ENCODE data around the gene MCRIP2. TPM values are rescaled to one million over a fixed set of nuclear protein-coding genes. Genes with fewer than 3 reads are reported as not detected.

The MCRIP2 gene
- total RNA-seq, 2 experiments from 2014 or later, result 20.3 to 22.8 TPM

DNA sequence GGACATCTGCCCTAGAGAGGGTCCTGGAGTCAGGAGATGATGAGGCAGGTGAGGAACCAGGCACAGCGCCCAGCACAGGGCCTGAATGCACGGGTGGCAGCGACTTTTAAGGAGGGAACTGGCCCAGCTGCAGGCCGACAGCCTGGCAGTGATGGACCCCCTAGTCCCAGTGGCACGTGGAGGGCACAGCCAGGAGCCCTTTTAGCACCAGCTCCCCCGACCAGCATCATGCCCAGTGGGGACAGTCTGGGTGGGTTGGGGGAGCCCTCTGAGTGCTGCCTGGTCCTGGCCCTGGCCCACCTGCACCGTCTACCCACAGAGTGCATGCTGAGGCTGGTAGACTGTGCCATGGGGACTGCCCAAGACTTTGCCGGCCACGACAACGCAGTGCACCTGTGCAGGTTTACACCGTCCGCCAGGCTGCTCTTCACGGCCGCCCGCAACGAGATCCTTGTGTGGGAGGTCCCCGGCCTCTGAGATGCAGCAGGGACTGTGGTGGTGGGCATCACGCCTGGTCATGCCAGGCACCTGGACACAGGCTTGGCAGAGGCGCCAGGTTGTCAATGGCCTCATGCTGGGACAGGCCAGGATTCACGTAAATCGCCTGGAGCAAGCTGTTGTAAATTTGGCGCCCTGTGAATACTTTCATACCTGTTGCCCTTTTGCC is 25.6 kb downstream of the MCRIP2 start:
- CTCF ChIA-PET, result interaction anchor here (0.7 to 1.8 kb wide), 8 partner anchors 8 to 28 kb away, joined by 3 to 8 read pairs (median 4); partner anchors contain the start of genes RHBDL1, STUB1 and WDR90
- H3K27me3 Mint-ChIP-seq, result no peaks in the 10 kb centered on the region
- H3K27ac Mint-ChIP-seq, result peak overlapping the region; percentile 78
- H3K36me3 Mint-ChIP-seq (ENCODE audit: low read depth), result peaks cover 16% of the 10 kb centered on the region
- H3K4me3 Mint-ChIP-seq, result peak overlapping the region; percentile 77
- no peak for DNase-seq
- H3K9me3 Mint-ChIP-seq, result no peaks in the 10 kb centered on the region
- POLR2A ChIA-PET, result interaction anchor here (0.8 to 5.2 kb wide), 10 partner anchors 9 to 88 kb away, joined by 3 to 25 read pairs (median 5); partner anchors contain the start of genes STUB1, WDR24 and WDR90
- peaks cover 12% of the 10 kb centered on the region for H3K4me1 Mint-ChIP-seq

DNA sequence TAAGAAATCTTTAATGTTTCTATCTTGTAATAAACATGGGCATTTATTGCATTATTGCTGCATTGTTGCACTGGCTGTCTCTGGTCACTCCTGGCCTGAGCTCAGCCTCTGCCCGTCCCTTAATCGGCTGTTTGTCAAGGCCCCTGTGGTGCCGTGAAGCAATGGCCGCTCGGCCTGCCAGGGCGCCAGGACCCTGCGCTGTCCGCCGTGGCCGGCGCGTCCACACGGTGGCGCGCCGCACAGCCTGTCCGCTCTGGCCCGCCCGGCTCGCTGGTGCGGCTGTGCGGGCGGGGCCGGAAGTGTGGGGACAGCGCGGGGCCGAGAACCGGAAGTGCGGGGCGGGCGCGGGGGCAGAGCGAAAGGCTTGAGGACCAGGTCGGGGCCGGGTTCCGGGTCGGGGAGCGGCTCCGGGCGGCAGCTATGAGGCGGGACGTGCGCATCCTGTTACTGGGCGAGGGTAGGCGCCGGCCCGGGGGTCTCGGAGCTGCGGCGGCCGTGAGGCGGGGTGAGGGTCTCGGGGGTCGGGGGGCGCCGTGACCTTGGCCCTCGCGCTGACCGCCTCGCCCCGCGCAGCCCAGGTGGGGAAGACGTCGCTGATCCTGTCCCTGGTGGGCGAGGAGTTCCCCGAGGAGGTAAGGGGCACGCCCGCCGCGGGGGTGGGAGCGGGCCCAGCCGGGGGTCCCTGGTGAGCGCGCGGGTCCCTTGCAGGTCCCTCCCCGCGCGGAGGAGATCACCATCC is 26.3 kb downstream of the MCRIP2 start, which contains the start of gene RHOT2:
TSS of gene RHOT2 (plus strand) at position 353 of the 739 bp plus-strand sequence. CDS start at position 421, 68 bp downstream.
- DNase-seq, result peak; percentile 94
- no peaks in the 10 kb centered on the region for H3K9me3 Mint-ChIP-seq
- H3K4me3 Mint-ChIP-seq, result peak within 1 kb of the TSS; percentile 77
- peaks cover 12% of the 10 kb centered on the region for H3K4me1 Mint-ChIP-seq
- H3K36me3 Mint-ChIP-seq (ENCODE audit: low read depth), result peaks cover 17% of the 10 kb centered on the region
- CTCF ChIA-PET, result interaction anchor here (0.7 to 1.8 kb wide), 9 partner anchors 8 to 141 kb away, joined by 3 to 8 read pairs (median 4); partner anchors contain the start of genes CAPN15, RHBDL1, STUB1 and WDR90
- no peaks in the 10 kb centered on the region for H3K27me3 Mint-ChIP-seq
- H3K27ac Mint-ChIP-seq, result peak within 1 kb of the TSS; percentile 78
- POLR2A ChIA-PET, result interaction anchor here (0.8 to 5.2 kb wide), 10 partner anchors 8 to 89 kb away, joined by 3 to 25 read pairs (median 5); partner anchors contain the start of genes STUB1, WDR24 and WDR90

DNA sequence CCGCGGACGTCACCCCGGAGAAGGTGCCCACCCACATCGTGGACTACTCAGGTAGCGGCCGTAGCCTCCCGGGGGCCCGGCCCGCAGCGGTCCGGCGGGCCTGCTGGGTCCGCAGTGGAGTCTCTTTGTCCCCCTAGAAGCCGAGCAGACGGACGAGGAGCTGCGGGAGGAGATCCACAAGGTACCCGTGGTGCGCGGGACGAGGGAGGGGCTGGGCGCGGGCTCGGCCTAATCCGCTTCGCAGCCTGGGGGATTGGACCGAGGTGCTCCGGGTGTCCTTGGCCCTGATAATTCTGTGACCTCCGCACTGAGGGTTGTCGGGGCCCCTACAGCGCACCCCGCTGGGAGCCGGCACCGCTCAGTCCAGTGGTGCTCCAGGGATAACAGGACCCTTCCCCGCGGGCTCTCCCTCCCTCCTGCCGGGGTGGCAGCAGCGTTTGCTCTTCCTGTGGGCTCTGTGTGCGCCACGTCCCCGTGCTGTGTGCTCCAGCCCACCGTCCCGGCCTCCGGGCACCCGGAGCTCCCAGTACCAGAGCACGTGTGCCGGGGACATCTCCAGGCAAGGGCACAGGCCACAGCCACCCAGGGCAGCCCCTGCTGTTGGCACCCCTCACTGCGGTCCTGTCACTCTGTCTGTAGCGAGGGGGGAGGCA is 27.0 kb downstream of the MCRIP2 start:
- peaks cover 12% of the 10 kb centered on the region for H3K4me1 Mint-ChIP-seq
- ChIA-PET POLR2A (interaction anchor here (1.4 to 5.2 kb wide), 7 partner anchors 11 to 39 kb away, joined by 4 to 25 read pairs (median 6); partner anchors contain the start of genes STUB1, WDR24 and WDR90), CTCF (interaction anchor here (1.2 to 1.8 kb wide), 6 partner anchors 7 to 141 kb away, joined by 3 to 8 read pairs (median 4); partner anchors contain the start of genes CAPN15, RHBDL1 and STUB1)
- no peaks in the 10 kb centered on the region for H3K27me3 Mint-ChIP-seq
- H3K9me3 Mint-ChIP-seq, result no peaks in the 10 kb centered on the region
- no peak for DNase-seq
- H3K4me3 Mint-ChIP-seq, result peak overlapping the region; percentile 77
- peak overlapping the region; percentile 63 for H3K27ac Mint-ChIP-seq
- H3K36me3 Mint-ChIP-seq (ENCODE audit: low read depth), result peaks cover 15% of the 10 kb centered on the region

DNA sequence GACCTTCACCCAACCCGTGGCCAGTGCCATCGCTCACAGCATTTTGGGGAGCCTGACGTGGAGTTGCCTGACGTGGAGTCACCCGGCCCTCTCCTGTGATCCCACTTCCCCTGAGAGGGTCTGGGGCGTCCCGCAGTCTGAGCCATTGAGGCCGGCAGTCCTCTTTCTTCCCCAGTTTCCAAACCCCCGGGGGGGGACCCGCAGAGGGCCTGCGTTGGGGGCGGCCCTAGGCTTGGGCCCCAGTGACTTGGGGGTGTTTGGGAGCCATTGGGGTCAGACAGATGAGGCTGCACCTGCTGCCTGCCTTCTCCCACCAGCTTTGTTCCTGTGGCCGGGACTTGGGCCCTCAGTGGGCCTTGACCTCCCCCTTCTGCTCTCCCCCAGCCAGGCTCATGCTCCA is 28.0 kb downstream of the MCRIP2 start:
- POLR2A ChIA-PET, result interaction anchor here (2.9 to 5.2 kb wide), 2 partner anchors 10 to 20 kb away, joined by 12 to 25 read pairs; partner anchors contain the start of genes STUB1 and WDR90
- H3K27ac Mint-ChIP-seq, result no peak overlapping the region
- no peak for DNase-seq
- peaks cover 14% of the 10 kb centered on the region for H3K36me3 Mint-ChIP-seq (ENCODE audit: low read depth)
- CTCF ChIA-PET, result no interaction called here
- H3K4me1 Mint-ChIP-seq, result peaks cover 12% of the 10 kb centered on the region
- H3K27me3 Mint-ChIP-seq, result no peaks in the 10 kb centered on the region
- H3K9me3 Mint-ChIP-seq, result no peaks in the 10 kb centered on the region
- peak overlapping the region; percentile 46 for H3K4me3 Mint-ChIP-seq

DNA sequence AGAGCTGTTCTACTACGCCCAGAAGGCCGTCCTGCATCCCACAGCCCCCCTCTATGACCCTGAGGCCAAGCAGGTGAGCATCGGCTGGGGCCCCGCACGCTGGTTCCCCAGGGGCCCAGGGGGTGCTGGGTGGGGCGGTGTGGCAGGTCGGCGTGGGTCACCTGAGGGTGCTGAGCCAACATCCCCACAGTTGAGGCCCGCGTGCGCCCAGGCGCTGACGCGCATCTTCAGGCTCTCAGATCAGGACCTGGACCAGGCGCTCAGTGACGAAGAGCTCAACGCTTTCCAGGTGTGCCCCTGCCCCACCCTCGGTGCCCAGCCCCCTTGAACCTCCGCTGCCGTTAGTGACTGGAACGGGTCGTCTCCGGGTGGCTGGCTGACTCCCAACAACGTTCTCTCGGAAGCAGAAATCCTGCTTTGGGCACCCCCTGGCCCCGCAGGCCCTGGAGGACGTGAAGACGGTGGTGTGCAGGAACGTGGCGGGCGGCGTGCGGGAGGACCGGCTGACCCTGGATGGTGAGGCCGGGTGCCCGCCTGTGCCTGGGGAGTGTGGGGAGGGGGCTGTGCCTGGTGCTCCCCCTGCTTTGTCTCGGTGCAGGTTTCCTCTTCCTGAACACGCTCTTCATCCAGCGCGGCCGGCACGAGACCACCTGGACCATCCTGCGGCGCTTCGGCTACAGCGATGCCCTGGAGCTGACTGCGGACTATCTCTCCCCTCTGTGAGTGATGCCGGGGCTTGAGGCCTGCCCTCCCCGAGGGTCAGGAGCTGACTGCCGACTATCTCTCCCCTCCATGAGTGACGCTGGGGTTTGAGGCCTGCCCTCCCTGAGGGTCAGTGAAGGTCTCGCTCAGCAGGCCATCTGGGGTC is 29.1 kb downstream of the MCRIP2 start:
- POLR2A ChIA-PET, result interaction anchor here (2.9 to 5.2 kb wide), 2 partner anchors 9 to 21 kb away, joined by 12 to 25 read pairs; partner anchors contain the start of genes STUB1 and WDR90
- no peak overlapping the region for H3K27ac Mint-ChIP-seq

DNA sequence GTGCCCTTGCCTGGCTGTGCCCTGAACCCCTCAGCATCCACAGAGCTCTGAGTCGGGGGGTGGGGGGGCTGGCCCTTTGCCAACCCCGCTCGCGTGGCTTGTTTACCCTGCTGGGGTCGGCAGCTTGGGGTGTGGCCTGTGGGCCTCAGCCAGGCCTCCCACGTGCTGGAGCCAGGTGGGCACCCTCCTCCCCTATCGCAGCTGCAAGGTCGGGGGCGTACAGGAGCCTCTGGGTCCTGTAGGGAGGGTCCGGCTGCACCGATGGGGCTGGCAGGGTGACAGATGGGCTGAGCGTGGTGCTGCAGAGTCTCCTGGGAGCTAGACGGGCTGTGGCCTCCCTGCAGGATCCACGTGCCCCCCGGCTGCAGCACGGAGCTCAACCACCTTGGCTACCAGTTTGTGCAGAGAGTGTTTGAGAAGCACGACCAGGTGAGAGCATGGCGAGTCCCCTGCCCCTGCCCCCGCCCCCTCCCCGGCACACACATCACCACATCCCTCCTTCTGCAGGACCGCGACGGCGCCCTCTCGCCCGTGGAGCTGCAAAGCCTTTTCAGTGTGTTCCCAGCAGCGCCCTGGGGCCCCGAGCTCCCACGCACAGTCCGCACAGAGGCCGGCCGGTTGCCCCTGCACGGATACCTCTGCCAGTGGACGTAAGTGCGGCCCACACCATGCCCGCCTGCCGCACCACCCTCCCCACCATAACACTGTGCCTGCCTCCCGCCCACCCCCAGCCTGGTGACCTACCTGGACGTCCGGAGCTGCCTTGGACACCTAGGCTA is 29.9 kb downstream of the MCRIP2 start:
- no peak overlapping the region for H3K27ac Mint-ChIP-seq
- no peak for DNase-seq
- H3K4me1 Mint-ChIP-seq, result peaks cover 17% of the 10 kb centered on the region
- ChIA-PET CTCF (no interaction called here), POLR2A (interaction anchor here (1.2 to 5.2 kb wide), 2 partner anchors 8 to 13 kb away, joined by 3 to 25 read pairs; partner anchors contain the start of genes JMJD8 and STUB1)
- H3K36me3 Mint-ChIP-seq (ENCODE audit: low read depth), result peaks cover 14% of the 10 kb centered on the region
- H3K4me3 Mint-ChIP-seq, result peak overlapping the region; percentile 13
- no peaks in the 10 kb centered on the region for H3K9me3 Mint-ChIP-seq
- H3K27me3 Mint-ChIP-seq, result no peaks in the 10 kb centered on the region

More for the DNA sequence above, 29.1 kb downstream of the MCRIP2 start:
- Mint-ChIP-seq H3K4me3 (peak overlapping the region; percentile 13), H3K36me3 (ENCODE audit: low read depth) (peaks cover 14% of the 10 kb centered on the region), H3K27me3 (no peaks in the 10 kb centered on the region), H3K9me3 (no peaks in the 10 kb centered on the region), H3K4me1 (peaks cover 17% of the 10 kb centered on the region)
- CTCF ChIA-PET, result no interaction called here
- DNase-seq, result no peak

DNA sequence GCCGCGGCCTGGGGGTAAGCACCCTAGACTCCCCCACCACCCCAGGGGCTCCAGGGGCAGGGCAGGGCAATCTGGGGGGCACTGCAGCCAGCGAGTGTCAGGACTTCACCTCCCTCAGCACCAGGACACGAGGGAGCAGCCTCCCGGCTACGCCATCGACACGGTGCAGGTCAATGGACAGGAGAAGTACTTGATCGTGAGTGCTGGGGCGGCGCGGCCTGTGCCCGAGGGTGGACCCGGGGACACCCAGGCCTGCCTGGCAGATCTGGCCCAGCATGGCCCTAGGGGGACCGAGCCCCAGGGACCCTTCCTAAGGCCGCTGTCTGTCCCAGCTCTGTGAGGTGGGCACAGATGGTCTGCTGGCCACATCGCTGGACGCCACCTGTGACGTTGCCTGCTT is 30.7 kb downstream of the MCRIP2 start:
- ChIA-PET POLR2A (interaction anchor here (1.2 kb wide), 1 partner anchor 12 kb away, joined by 3 read pairs; the partner anchor contains the start of gene JMJD8), CTCF (no interaction called here)
- Mint-ChIP-seq H3K27ac (no peak overlapping the region), H3K36me3 (ENCODE audit: low read depth) (peaks cover 14% of the 10 kb centered on the region), H3K27me3 (no peaks in the 10 kb centered on the region), H3K9me3 (no peaks in the 10 kb centered on the region), H3K4me1 (peaks cover 23% of the 10 kb centered on the region), H3K4me3 (no peak overlapping the region)
- no peak for DNase-seq

DNA sequence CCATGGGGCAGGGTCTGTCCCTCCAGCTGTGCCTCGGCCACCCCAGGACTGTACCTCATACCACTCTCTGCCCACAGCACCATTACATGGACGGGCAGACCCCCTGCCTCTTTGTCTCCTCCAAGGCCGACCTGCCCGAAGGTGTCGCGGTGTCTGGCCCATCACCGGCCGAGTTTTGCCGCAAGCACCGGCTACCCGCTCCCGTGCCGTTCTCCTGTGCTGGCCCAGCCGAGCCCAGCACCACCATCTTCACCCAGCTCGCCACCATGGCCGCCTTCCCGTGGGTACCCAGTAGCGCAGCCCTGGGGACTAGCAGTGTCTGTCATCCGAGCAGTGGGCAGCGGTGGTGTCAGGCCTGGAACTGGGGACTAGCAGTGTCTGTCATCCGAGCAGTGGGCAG is 31.2 kb downstream of the MCRIP2 start:
- H3K27ac Mint-ChIP-seq, result no peak overlapping the region
- ChIA-PET CTCF (no interaction called here), POLR2A (interaction anchor here (0.6 to 1.3 kb wide), 4 partner anchors 9 to 37 kb away, joined by 3 to 4 read pairs (median 4); partner anchors contain the start of genes JMJD8 and METTL26)
- no peaks in the 10 kb centered on the region for H3K27me3 Mint-ChIP-seq
- no peak for DNase-seq
- no peak overlapping the region for H3K4me3 Mint-ChIP-seq
- peaks cover 20% of the 10 kb centered on the region for H3K4me1 Mint-ChIP-seq
- H3K36me3 Mint-ChIP-seq (ENCODE audit: low read depth), result peaks cover 14% of the 10 kb centered on the region
- no peaks in the 10 kb centered on the region for H3K9me3 Mint-ChIP-seq

DNA sequence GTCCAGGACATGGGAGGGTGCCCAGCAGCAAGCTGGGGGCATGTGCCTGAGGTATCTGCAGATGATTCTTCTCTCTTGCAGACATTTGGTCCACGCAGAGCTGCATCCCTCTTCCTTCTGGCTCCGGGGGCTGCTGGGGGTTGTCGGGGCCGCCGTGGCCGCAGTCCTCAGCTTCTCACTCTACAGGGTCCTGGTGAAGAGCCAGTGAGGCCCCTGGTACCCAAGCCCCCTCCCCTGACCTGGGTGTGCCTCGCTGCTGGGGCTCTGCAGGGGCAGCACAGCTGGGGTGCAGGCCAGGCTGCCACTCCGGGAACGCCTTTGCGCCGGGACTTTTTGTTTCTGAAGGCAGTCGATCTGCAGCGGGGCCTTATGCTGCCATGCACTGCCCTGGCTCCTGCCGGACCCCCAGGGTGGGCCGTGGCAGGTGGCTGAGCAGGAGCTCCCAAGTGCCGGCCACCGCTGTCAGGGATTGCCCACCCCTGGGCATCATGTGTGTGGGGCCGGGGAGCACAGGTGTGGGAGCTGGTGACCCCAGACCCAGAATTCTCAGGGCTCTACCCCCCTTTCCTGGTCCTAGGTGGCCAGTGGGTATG is 31.9 kb downstream of the MCRIP2 start:
- DNase-seq, result no peak

DNA sequence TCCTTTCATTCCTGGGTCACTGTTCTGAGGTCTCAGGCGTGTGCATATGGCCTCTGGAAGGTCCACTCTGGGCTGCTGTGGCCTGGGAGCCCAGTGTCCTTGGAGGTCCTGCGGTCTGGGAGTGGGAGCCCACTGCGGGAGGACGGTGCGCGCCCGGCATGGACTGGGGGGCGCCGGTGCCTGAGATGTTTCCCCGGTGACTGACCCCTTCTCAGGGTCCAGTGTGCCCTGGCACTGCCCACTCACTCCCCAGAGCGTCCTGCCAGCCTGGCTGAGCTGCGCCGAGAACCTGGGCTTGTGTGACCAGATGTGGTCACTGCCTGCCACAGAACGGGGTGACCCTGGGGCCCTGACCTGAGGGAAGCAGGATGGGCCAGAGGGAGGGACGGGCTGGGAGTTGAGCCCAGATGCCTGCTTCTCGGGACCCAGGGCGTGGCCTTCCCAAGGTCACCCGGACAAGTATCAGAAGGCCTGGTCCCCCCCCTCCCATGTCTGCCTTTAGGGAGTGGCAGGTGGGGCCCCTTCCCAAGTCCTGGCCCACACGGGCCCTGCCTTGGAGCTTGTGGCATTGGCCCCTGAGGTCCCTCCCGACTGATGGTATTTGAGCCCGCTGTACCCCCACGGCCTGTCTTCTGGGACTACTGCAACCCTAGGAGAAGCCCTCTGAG is 32.7 kb downstream of the MCRIP2 start:
- DNase-seq, result no peak
- H3K4me3 Mint-ChIP-seq, result no peak overlapping the region
- no peak overlapping the region for H3K27ac Mint-ChIP-seq
- POLR2A ChIA-PET, result interaction anchor here (1.7 to 2.6 kb wide), 3 partner anchors 9 to 25 kb away, joined by 5 to 9 read pairs (median 6); partner anchors contain the start of genes JMJD8 and WDR90
- no peaks in the 10 kb centered on the region for H3K27me3 Mint-ChIP-seq
- H3K4me1 Mint-ChIP-seq, result peaks cover 21% of the 10 kb centered on the region
- H3K36me3 Mint-ChIP-seq (ENCODE audit: low read depth), result peaks cover 14% of the 10 kb centered on the region
- H3K9me3 Mint-ChIP-seq, result no peaks in the 10 kb centered on the region
- CTCF ChIA-PET, result no interaction called here

More for the DNA sequence above, 31.9 kb downstream of the MCRIP2 start:
- Mint-ChIP-seq H3K27me3 (no peaks in the 10 kb centered on the region), H3K4me3 (no peak overlapping the region), H3K4me1 (peaks cover 20% of the 10 kb centered on the region), H3K27ac (no peak overlapping the region), H3K36me3 (ENCODE audit: low read depth) (peaks cover 14% of the 10 kb centered on the region), H3K9me3 (no peaks in the 10 kb centered on the region)
- CTCF ChIA-PET, result no interaction called here
- POLR2A ChIA-PET, result interaction anchor here (0.6 to 1.3 kb wide), 3 partner anchors 10 to 37 kb away, joined by 3 to 4 read pairs (median 4); partner anchors contain the start of genes JMJD8 and METTL26

Measured in activated CD4-positive, alpha-beta memory T cell treated with anti-CD3 and anti-CD28 coated beads, Interleukin-2, amount 10 ng/mL, durations not matched to agents 7 days and 5 days (primary cell).